Skeletal muscle cell (primary cell): ENCODE results near the gene CA10.

Source experiments
- DNase-seq: peaks from one replicate; pipeline ENCODE4 v3.0.0-alpha.2; 2010; ENCODE audit warnings: low read depth
- H3K4me3 ChIP-seq: 2 replicates; pipeline ENCODE4 v1.5.1; 2011; ENCODE audit warnings: low read depth, mild to moderate bottlenecking, control low read depth, low read length, moderate library complexity

The CA10 gene

DNA sequence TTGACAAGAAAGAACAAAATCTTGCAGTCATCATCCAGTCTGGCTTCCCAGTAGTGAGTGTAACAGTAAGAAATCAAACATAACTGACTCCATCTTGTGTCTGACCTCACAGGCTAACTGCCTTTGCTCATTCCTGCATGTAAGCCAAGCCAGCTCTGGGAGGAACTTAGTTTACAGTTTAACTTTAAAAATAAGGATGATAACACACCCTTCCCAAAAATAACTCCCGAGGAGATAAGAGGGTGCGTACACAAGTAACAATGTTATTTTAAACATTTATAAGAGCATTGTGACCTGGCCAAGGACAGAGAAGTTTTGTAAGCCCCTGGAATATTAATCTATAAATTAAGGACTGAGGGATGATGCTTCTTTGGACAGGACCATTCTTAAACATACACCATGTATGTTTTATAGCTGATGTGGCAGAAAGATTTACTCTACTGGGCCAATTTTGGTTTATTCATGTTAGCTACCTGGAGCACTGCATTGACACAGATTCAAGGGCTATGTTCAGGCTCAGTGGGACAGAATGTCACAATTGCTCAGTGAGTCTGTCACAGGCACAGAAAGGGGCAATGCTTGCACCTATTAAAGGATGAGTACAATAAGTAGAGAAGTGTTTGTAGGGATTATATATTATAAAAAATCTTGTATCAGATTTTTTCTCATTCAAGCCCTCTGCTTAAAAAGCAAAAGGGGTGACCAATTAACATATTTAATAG lies 554.1 kb downstream of the CA10 start:
- DNase-seq: no peak
- H3K4me3 ChIP-seq: no peak overlapping the region

DNA sequence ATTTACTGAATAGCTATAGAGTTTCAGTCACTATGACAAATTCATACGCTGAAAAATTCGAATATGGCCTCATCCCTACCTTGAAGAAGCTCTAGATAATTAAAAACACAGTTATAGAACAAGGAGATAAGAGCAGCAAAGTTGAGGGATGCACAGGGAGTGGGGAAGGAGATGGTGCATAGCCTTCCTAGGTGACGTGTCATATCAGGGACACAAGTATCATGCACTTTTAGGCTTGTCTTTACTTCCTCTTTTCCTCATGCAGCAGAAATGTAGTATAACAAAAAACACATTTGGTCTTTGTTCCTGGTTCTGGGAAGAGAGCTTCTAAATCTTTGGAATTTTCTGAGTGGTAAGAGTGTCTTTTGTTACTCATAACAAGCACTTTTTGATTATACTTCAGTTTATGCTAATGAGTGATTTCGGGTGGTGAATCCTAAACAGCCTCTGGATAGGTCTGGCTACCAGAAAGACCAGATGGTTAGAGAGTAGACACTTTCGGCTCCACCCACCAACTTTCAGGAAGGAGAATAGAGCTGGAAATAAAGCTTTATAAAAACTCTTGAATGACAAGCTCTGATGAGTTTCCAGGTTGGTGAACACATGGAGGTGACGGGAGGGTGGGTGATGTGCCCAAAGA lies 556.8 kb downstream of the CA10 start:
- DNase-seq: no peak
- H3K4me3 ChIP-seq: no peak overlapping the region

DNA sequence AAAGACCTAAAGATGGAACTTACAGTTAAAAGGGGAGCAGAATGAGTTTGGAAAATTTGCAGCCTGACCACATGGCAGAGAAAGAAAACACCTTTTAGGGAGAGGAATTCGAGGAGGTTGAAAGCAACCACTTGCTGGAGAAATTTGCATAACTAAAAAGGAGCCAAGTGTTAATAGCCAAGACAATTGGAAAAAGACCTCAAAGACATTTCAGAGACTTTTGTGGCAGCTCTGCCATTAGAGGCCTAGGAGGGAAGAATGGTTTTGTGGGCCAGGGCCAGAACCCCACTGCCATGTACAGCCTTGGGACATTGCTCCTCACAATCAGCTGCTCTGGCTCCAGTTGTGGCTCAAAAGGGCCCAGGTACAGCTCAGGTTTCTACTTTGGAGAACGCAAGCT lies 559.7 kb downstream of the CA10 start:
- DNase-seq: no peak

DNA sequence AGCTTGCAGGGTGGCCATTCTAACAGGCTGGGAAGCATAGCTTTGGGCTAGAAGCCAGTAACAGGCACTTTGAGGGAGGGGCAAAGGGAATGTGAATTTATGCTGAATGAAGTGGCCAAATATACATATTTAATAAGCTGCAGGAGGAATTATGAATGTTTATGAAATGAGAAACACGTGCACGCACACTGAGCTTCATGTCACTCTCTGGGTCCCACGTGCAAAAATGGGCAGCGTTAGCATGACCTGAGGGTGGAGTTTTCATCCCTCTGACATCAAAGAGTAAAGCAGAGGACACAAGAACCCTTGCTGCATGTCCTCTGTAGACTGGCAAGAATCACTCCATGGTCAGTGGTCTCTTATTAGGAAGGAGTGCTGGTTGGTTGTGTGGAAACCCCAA lies 561.2 kb downstream of the CA10 start:
- no peak for DNase-seq
- no peak overlapping the region for H3K4me3 ChIP-seq

More for the DNA sequence above, 559.7 kb downstream of the CA10 start:
- H3K4me3 ChIP-seq: no peak overlapping the region

- H3K4me3 ChIP-seq: no peak overlapping the region
- DNase-seq: no peak
Observed at GRCh38 chr17:51595826-51596398, 562.6 kb downstream of the CA10 start.

- no peak for DNase-seq
- H3K4me3 ChIP-seq: no peak overlapping the region
Observed at GRCh38 chr17:51590071-51590656, 568.4 kb downstream of the CA10 start.

- H3K4me3 ChIP-seq: no peak overlapping the region
- no peak for DNase-seq
Observed at GRCh38 chr17:51588063-51588462, 570.5 kb downstream of the CA10 start.

- DNase-seq: no peak
- H3K4me3 ChIP-seq: no peak overlapping the region
Observed at GRCh38 chr17:51587516-51587915, 571.0 kb downstream of the CA10 start.

DNA sequence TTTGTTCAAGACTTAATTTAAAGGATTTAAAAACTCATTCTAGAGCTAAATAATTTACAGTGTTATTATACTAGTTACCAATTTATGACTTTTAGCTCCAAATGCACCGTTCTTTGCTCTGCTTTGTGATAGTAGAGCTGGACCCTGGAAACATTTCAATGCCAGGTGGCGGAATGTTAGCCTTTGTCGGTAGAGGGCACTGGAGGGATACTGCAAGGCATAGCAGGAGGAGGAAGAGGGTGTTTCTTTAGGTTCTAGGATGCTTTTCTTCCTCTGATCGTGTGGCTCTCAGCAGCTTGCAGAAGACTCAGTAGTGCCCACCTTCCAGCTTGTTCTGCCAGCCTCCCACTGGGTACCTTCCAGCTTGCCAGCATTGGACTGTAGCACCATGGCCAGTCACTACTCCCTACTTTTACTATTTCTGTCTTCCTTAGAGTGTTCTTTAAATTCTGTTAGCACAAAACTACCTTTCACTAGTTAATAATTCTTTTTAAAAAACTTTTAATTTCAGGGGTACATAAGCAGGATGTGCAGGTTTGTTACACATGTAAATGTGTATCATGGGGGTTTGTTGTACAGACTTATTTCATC lies 572.9 kb downstream of the CA10 start:
- no peak overlapping the region for H3K4me3 ChIP-seq
- DNase-seq: no peak

- no peak overlapping the region for H3K4me3 ChIP-seq
- DNase-seq: no peak
Observed at GRCh38 chr17:51580869-51581268, 577.6 kb downstream of the CA10 start.
